Measurements from ENCODE around the gene OR1E2. TPM values are rescaled to one million over a fixed set of nuclear protein-coding genes. Genes with fewer than 3 reads are reported as not detected.

OR1E2 gene
- total and polyA plus RNA-seq, 2 of the 13 experiments (the other 11 are each of a cell fraction or from before 2014, with no cell fraction given): not detected

- no peak for TF ChIP-seq GTF3A (CRISPR knock-in tag; conservative IDR thresholded peaks at IDR 0.05)
- no peak for TF ChIP-seq KDM1A (CRISPR knock-in tag; IDR thresholded peaks at IDR 0.05)
- no peak for TF ChIP-seq ZNF431 (CRISPR knock-in tag; IDR thresholded peaks at IDR 0.05; ENCODE audit: borderline replicate concordance, low read depth)
- no peak for TF ChIP-seq HMGA1 (CRISPR knock-in tag; conservative IDR thresholded peaks at IDR 0.05)
- no peak for TF ChIP-seq ZNF644 (CRISPR knock-in tag; IDR thresholded peaks at IDR 0.05; ENCODE audit: low read depth)
- TF ChIP-seq, protein P1, sequence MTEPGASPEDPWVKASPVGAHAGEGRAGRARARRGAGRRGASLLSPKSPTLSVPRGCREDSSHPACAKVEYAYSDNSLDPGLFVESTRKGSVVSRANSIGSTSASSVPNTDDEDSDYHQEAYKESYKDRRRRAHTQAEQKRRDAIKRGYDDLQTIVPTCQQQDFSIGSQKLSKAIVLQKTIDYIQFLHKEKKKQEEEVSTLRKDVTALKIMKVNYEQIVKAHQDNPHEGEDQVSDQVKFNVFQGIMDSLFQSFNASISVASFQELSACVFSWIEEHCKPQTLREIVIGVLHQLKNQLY (CRISPR knock-in tag; IDR thresholded peaks at IDR 0.05): no peak
- TF ChIP-seq ARNT2 (CRISPR knock-in tag; IDR thresholded peaks at IDR 0.05; ENCODE audit: low read depth): no peak
- TF ChIP-seq ZNF510 (CRISPR knock-in tag; IDR thresholded peaks at IDR 0.05; ENCODE audit: low read depth): no peak
- TF ChIP-seq, protein P2, sequence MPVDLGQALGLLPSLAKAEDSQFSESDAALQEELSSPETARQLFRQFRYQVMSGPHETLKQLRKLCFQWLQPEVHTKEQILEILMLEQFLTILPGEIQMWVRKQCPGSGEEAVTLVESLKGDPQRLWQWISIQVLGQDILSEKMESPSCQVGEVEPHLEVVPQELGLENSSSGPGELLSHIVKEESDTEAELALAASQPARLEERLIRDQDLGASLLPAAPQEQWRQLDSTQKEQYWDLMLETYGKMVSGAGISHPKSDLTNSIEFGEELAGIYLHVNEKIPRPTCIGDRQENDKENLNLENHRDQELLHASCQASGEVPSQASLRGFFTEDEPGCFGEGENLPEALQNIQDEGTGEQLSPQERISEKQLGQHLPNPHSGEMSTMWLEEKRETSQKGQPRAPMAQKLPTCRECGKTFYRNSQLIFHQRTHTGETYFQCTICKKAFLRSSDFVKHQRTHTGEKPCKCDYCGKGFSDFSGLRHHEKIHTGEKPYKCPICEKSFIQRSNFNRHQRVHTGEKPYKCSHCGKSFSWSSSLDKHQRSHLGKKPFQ (CRISPR knock-in tag; IDR thresholded peaks at IDR 0.05; ENCODE audit: insufficient replicate concordance): no peak
- TF ChIP-seq SAP130 (CRISPR knock-in tag; IDR thresholded peaks at IDR 0.05; ENCODE audit: low read depth): peak; percentile 63
- no peak for TF ChIP-seq ZNF557 (CRISPR knock-in tag; IDR thresholded peaks at IDR 0.05)
- TF ChIP-seq JUND (CRISPR knock-in tag; IDR thresholded peaks at IDR 0.05): no peak
- TF ChIP-seq KLF13 (CRISPR knock-in tag; IDR thresholded peaks at IDR 0.05): no peak
- no peak for TF ChIP-seq CENPBD1 (CRISPR knock-in tag; IDR thresholded peaks at IDR 0.05; ENCODE audit: borderline replicate concordance, low read depth)
- TF ChIP-seq ZBTB25 (CRISPR knock-in tag; IDR thresholded peaks at IDR 0.05): no peak
- TF ChIP-seq ZNF337 (CRISPR knock-in tag; IDR thresholded peaks at IDR 0.05; ENCODE audit: borderline replicate concordance, low read depth): no peak
- TF ChIP-seq PREB (CRISPR knock-in tag; IDR thresholded peaks at IDR 0.05): no peak
- peak; percentile 29; the same call in 1 of the 2 replicates for TF ChIP-seq NCOR1 (IDR thresholded peaks at IDR 0.05; ENCODE audit: borderline replicate concordance, low read length)
- no peak for TF ChIP-seq NFE2L1 (CRISPR knock-in tag; IDR thresholded peaks at IDR 0.05; ENCODE audit: borderline replicate concordance)
- TF ChIP-seq BRF2 (CRISPR knock-in tag; IDR thresholded peaks at IDR 0.05): no peak
- TF ChIP-seq TBX2 (CRISPR knock-in tag; IDR thresholded peaks at IDR 0.05; ENCODE audit: borderline replicate concordance): no peak
- TF ChIP-seq ZNF709 (CRISPR knock-in tag; IDR thresholded peaks at IDR 0.05): no peak
- peak; percentile 40; the same call in 1 of the 2 replicates for TF ChIP-seq RFX3 (CRISPR knock-in tag; IDR thresholded peaks at IDR 0.05)
- no peak for TF ChIP-seq SRY (CRISPR knock-in tag; IDR thresholded peaks at IDR 0.05)
- no peak for TF ChIP-seq ZNF605 (CRISPR knock-in tag; IDR thresholded peaks at IDR 0.05)
- TF ChIP-seq ZBTB42 (CRISPR knock-in tag; IDR thresholded peaks at IDR 0.05): no peak
These were observed 40.6 kb upstream of the OR1E2 start (continued) for GRCh38 chr17:3474212-3474611.
